Measurements from ENCODE around the gene TBX20. TPM values are rescaled to one million over a fixed set of nuclear protein-coding genes. Genes with fewer than 3 reads are reported as not detected.
"Not testable (repeated sequence)": the region's sequence is repeated elsewhere in the genome, so short reads cannot be mapped to it uniquely, and the experiment has no call there.

Gene TBX20
- total RNA-seq, 1 donor from 2014 or later = 30.6 TPM

- not testable (repeated sequence) for DNase-seq (ENCODE audit: low spot score)
Observed at GRCh38 chr7:35161059-35161740, 92.7 kb downstream of the TBX20 start.

Other genes with a start within 250 kb of the TBX20 start
- gene DPY19L1, start 216.6 kb downstream of the TBX20 start, total RNA-seq = 25.2 TPM

Data from mucosa of gallbladder (tissue), 1 donor.